Thyroid gland (tissue), 4 donors: ENCODE measurements around the gene MYCN. TPM values are rescaled to one million over a fixed set of nuclear protein-coding genes. Genes with fewer than 3 reads are reported as not detected.

Experiments
- DNase-seq, 2 donors: peaks; one replicate each; pipeline ENCODE4 v3.0.0-alpha.2; 2019
- H3K27ac ChIP-seq, 3 donors: fragments of 200-600 bp; sonication (generic); 1 replicate in 2 of 3; 2 replicates in 1 of 3; pipeline ENCODE4 v1.5.1; 2016 to 2019; ENCODE audit warnings: mild to moderate bottlenecking in 1 of 3, moderate library complexity in 1 of 3
- H3K27me3 ChIP-seq: fragments of 200-600 bp; sonication (generic); one replicate; pipeline ENCODE4 v1.5.1; 2019
- H3K36me3 ChIP-seq, 2 donors: fragments of 200-600 bp; sonication (generic); one replicate each; pipeline ENCODE4 v1.5.1; 2016 to 2019
- H3K4me1 ChIP-seq, 2 donors: fragments of 200-600 bp; sonication (generic); one replicate each; pipeline ENCODE4 v1.5.1; 2017 to 2019
- H3K4me3 ChIP-seq, 3 donors: fragments of 200-600 bp; sonication (generic); replicated peaks in 1 of 3; 1 replicate in 2 of 3; 2 replicates in 1 of 3; pipeline ENCODE4 v1.5.1; 2016; ENCODE audit warnings: mild to moderate bottlenecking in 1 of 3
- H3K9me3 ChIP-seq: fragments of 200-600 bp; sonication (generic); one replicate; pipeline ENCODE4 v1.5.1; 2017
- CTCF ChIP-seq, 6 experiments: fragments of 200-600 bp in 3 of 6; fragments of 450-650 bp in 3 of 6; sonication (generic) in 3 of 6; IDR thresholded peaks; one replicate each; pipeline ENCODE4 v1.5.1; 2016 to 2019; ENCODE audit warnings: antibody characterized with exemption in 6 of 6, mild to moderate bottlenecking in 2 of 6, inconsistent platforms in 1 of 6, moderate library complexity in 1 of 6
- POLR2A ChIP-seq, 2 donors: fragments of 450-650 bp; IDR thresholded peaks; one replicate each; pipeline ENCODE4 v1.6.1; 2017; ENCODE audit warnings: antibody characterized with exemption in 2 of 2, mild to moderate bottlenecking in 2 of 2, moderate library complexity in 1 of 2
- WGBS, 2 donors: methylation state at CpG; one replicate each; pipeline ENCODE4 v1.1.5; 2017; 5-methylcytosine and 5-hydroxymethylcytosine counted together
- intact Hi-C: fragments of 100-400 bp; cut with DNase I; formaldehyde crosslinking; loops from one replicate; pipeline ENCODE4 v1.15.1; 2023
- total RNA-seq, 4 donors: library from RNA; depleted of rRNA; stranded (reverse); fragments of >200 nt; gene quantifications; one replicate each; pipeline ENCODE4 v1.2.3, GENCODE V29; 2016

Gene MYCN
- total RNA-seq, 4 donors from 2014 or later = 5.9 to 13.3 (median 10.1) TPM

GRCh38 chr2:15935675-15936074 lies 4.7 kb upstream of the MYCN start:
- no peak overlapping the region for H3K27ac ChIP-seq
- no peak for DNase-seq
- peaks cover 0 to 12% of the 10 kb centered on the region in 2 donors for H3K4me1 ChIP-seq
- no peaks in the 10 kb centered on the region for H3K36me3 ChIP-seq
- no peaks in the 10 kb centered on the region for H3K9me3 ChIP-seq
- no peak overlapping the region for H3K4me3 ChIP-seq
- 84 to 89% methylated on average over 4 of the region's 4 CpGs for WGBS, 2 donors
- intact Hi-C loops = loop anchor here (5.0 to 10.0 kb wide), 2 partner anchors 298 to 569 kb away; no protein-coding TSS in a partner anchor
- no peaks in the 10 kb centered on the region for H3K27me3 ChIP-seq
- no peak for TF ChIP-seq POLR2A (IDR thresholded peaks at IDR 0.05)

- 74 to 90% methylated on average over 5 of the region's 5 CpGs for WGBS, 2 donors
Measured at GRCh38 chr2:15936277-15937104, 3.9 kb upstream of the MYCN start.

GRCh38 chr2:15937105-15937881 lies 3.1 kb upstream of the MYCN start:
- Histone ChIP-seq H3K36me3 (no peaks in the 10 kb centered on the region), H3K27ac (no peak overlapping the region), H3K4me1 (peaks cover 5 to 21% of the 10 kb centered on the region in 2 donors), H3K27me3 (no peaks in the 10 kb centered on the region), H3K4me3 (no peak overlapping the region), H3K9me3 (no peaks in the 10 kb centered on the region)
- 89 to 94% methylated on average over 8 of the region's 8 CpGs for WGBS, 2 donors
- intact Hi-C loops = loop anchor here (5.0 to 10.0 kb wide), 2 partner anchors 300 to 568 kb away; no protein-coding TSS in a partner anchor
- TF ChIP-seq CTCF (IDR thresholded peaks at IDR 0.05) = no peak
- TF ChIP-seq POLR2A (IDR thresholded peaks at IDR 0.05) = no peak
- DNase-seq = no peak

More at GRCh38 chr2:15936277-15937104, 3.9 kb upstream of the MYCN start:
- intact Hi-C loops = loop anchor here (5.0 to 10.0 kb wide), 2 partner anchors 299 to 568 kb away; no protein-coding TSS in a partner anchor
- DNase-seq = peak; percentile 21 to 34
- Histone ChIP-seq H3K9me3 (no peaks in the 10 kb centered on the region), H3K27ac (no peak overlapping the region), H3K4me3 (no peak overlapping the region), H3K4me1 (peaks cover 5 to 18% of the 10 kb centered on the region in 2 donors), H3K27me3 (no peaks in the 10 kb centered on the region), H3K36me3 (no peaks in the 10 kb centered on the region)
- TF ChIP-seq POLR2A (IDR thresholded peaks at IDR 0.05) (no peak), CTCF (IDR thresholded peaks at IDR 0.05) (no peak)

- H3K27me3 ChIP-seq = no peaks in the 10 kb centered on the region
- TF ChIP-seq POLR2A (IDR thresholded peaks at IDR 0.05) = no peak
- TF ChIP-seq CTCF (IDR thresholded peaks at IDR 0.05) = no peak
- H3K4me1 ChIP-seq = peaks cover 5 to 27% of the 10 kb centered on the region in 2 donors
- H3K36me3 ChIP-seq = no peaks in the 10 kb centered on the region
- H3K4me3 ChIP-seq = no peak overlapping the region
- no peak overlapping the region for H3K27ac ChIP-seq
- 89 to 92% methylated on average over 7 of the region's 7 CpGs for WGBS, 2 donors
- DNase-seq = no peak
- no peaks in the 10 kb centered on the region for H3K9me3 ChIP-seq
- intact Hi-C loops = loop anchor here (5.0 to 10.0 kb wide), 2 partner anchors 301 to 567 kb away; no protein-coding TSS in a partner anchor
Measured at GRCh38 chr2:15937882-15938802, 2.2 kb upstream of the MYCN start.
